ENCODE results near the gene HDAC4.

DNA sequence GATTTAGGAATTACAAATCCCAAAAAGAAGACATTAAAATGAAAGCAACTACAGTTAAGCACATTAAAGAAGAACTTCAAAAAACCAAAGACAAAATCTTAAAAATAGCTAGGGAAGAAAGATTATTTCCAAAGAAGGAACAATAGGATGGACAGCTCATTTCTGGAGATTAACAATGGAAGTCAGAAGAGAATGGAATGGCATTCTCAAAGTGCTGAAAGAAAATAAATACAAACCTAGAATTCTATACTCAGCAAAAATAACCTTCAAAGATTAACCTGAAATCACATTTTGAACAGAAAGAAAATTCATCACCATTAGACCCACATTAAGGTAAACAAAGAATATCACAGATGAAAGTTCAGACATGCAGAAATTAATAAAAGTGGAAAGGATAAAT, 229.2 kb downstream of the HDAC4 start:
- no peak for TF ChIP-seq EZH2 (IDR thresholded peaks at IDR 0.05; ENCODE audit: borderline replicate concordance, low read length)
- TF ChIP-seq, protein P1, sequence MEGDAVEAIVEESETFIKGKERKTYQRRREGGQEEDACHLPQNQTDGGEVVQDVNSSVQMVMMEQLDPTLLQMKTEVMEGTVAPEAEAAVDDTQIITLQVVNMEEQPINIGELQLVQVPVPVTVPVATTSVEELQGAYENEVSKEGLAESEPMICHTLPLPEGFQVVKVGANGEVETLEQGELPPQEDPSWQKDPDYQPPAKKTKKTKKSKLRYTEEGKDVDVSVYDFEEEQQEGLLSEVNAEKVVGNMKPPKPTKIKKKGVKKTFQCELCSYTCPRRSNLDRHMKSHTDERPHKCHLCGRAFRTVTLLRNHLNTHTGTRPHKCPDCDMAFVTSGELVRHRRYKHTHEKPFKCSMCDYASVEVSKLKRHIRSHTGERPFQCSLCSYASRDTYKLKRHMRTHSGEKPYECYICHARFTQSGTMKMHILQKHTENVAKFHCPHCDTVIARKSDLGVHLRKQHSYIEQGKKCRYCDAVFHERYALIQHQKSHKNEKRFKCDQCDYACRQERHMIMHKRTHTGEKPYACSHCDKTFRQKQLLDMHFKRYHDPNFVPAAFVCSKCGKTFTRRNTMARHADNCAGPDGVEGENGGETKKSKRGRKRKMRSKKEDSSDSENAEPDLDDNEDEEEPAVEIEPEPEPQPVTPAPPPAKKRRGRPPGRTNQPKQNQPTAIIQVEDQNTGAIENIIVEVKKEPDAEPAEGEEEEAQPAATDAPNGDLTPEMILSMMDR (IDR thresholded peaks at IDR 0.05; ENCODE audit: low read length), result no peak
